OCI-LY7 (cell line): ENCODE data around the gene DBF4B. TPM values are rescaled to one million over a fixed set of nuclear protein-coding genes. Genes with fewer than 3 reads are reported as not detected.

Experiments used
- BruUV-seq: library from RNA; stranded (reverse); fragments of 400-500 nt; replicated peaks from 2 replicates; lab custom pipeline; 2021; lab: Mats Ljungman, UMichigan
- CTCF ChIA-PET: fragments of 300-600 bp; sonication (Branson Sonifier 250); formaldehyde crosslinking; loops from one replicate; lab custom pipeline; 2022; ENCODE audit warnings: antibody characterized with exemption; ENCODE audit not compliant: unreplicated experiment; lab: Charles Lee
- POLR2A ChIA-PET: fragments of 300-600 bp; sonication (Branson Sonifier 250); formaldehyde crosslinking; loops from one replicate; lab custom pipeline; 2022; ENCODE audit warnings: antibody characterized with exemption; lab: Charles Lee
- DNase-seq: peaks from one replicate; pipeline ENCODE4 v3.0.0-alpha.2; 2015; ENCODE audit warnings: low spot score
- H2AFZ ChIP-seq: fragments of 200-600 bp; sonication (generic), shearing (Covaris generic); 2 replicates; pipeline ENCODE4 v1.6.1; 2014; ENCODE audit warnings: mild to moderate bottlenecking, antibody characterized with exemption, low read length, moderate library complexity
- H3K27ac ChIP-seq: fragments of 200-600 bp; sonication (generic); 2 replicates; pipeline ENCODE4 v1.5.1; 2014; ENCODE audit warnings: mixed run types, low read depth, mild to moderate bottlenecking, moderate library complexity, low read length, inconsistent platforms; ENCODE audit not compliant: poor library complexity, severe bottlenecking
- H3K36me3 ChIP-seq: fragments of 200-600 bp; sonication (generic); 2 replicates; pipeline ENCODE4 v1.6.1; 2014; ENCODE audit warnings: mild to moderate bottlenecking, antibody characterized with exemption, low read length, moderate library complexity, mixed read lengths; ENCODE audit not compliant: insufficient read depth
- H3K4me1 ChIP-seq: fragments of 200-600 bp; sonication (generic); 2 replicates; pipeline ENCODE4 v1.5.1; 2014; ENCODE audit warnings: mild to moderate bottlenecking, low read length; ENCODE audit not compliant: insufficient read depth, poor library complexity, severe bottlenecking
- H3K4me2 ChIP-seq: fragments of 200-600 bp; sonication (generic); 2 replicates; pipeline ENCODE4 v1.6.1; 2014; ENCODE audit warnings: mild to moderate bottlenecking, low read length
- H3K4me3 ChIP-seq: fragments of 200-600 bp; sonication (generic); 2 replicates; pipeline ENCODE4 v1.5.1; 2014; ENCODE audit warnings: mild to moderate bottlenecking, low read depth, low read length; ENCODE audit not compliant: poor library complexity, severe bottlenecking
- H3K79me2 ChIP-seq: fragments of 200-600 bp; sonication (generic); 2 replicates; pipeline ENCODE4 v1.6.1; 2016; ENCODE audit warnings: low read depth, mild to moderate bottlenecking, low read length, moderate library complexity, mixed read lengths; ENCODE audit not compliant: insufficient read depth
- H3K9me2 ChIP-seq: fragments of 200-600 bp; sonication (generic); 2 replicates; pipeline ENCODE4 v1.6.1; 2016; ENCODE audit warnings: mild to moderate bottlenecking, low read length, mixed read lengths; ENCODE audit not compliant: insufficient read depth
- H3K9me3 ChIP-seq: fragments of 200-600 bp; sonication (generic); 2 replicates; pipeline ENCODE4 v1.6.1; 2014; ENCODE audit warnings: mild to moderate bottlenecking, mixed run types, low read length, mixed read lengths
- H4K20me1 ChIP-seq: fragments of 200-600 bp; sonication (generic); 2 replicates; pipeline ENCODE4 v1.6.1; 2014; ENCODE audit warnings: mild to moderate bottlenecking, antibody characterized with exemption, low read length, moderate library complexity, mixed read lengths; ENCODE audit not compliant: insufficient read depth
- EZH2phosphoT487 ChIP-seq: fragments of 200-600 bp; sonication (generic); IDR thresholded peaks from 2 replicates; pipeline ENCODE4 v1.6.1; 2018; ENCODE audit warnings: low read depth, borderline replicate concordance, mild to moderate bottlenecking, mixed run types, antibody characterized with exemption, low read length, moderate library complexity, mixed read lengths
- intact Hi-C: fragments of 100-400 bp; cut with micrococcal nuclease; formaldehyde crosslinking; loops from one replicate; pipeline ENCODE4 v1.10.0; 2022; ENCODE audit not compliant: unreplicated experiment
- total RNA-seq, 2 experiments: library from RNA; depleted of rRNA in 1 of 2; stranded (reverse); fragments of >200 nt in 1 of 2; shearing (Covaris generic) in 1 of 2; gene quantifications; 2 replicates each; pipeline ENCODE4 v1.2.3, GENCODE V29; 2014 to 2022
- TF ChIP-seq, protein P1 (sequence below): fragments of 200-600 bp; sonication (generic); conservative IDR thresholded peaks from 2 replicates; pipeline ENCODE4 v1.5.1; 2014; ENCODE audit warnings: mild to moderate bottlenecking, antibody characterized with exemption, low read length, moderate library complexity, mixed read lengths

DBF4B gene
- total RNA-seq, 2 experiments from 2014 or later = 18.1 to 45.8 TPM

GRCh38 chr17:44788139-44788538, 79.7 kb downstream of the DBF4B start:
- Histone ChIP-seq H2AFZ (no peak overlapping the region), H3K9me3 (no peaks in the 10 kb centered on the region), H3K4me2 (no peak overlapping the region), H3K27ac (no peak overlapping the region), H3K79me2 (no peaks in the 10 kb centered on the region), H3K36me3 (no peaks in the 10 kb centered on the region), H3K9me2 (no peaks in the 10 kb centered on the region), H3K4me3 (no peak overlapping the region), H4K20me1 (no peaks in the 10 kb centered on the region), H3K4me1 (no peaks in the 10 kb centered on the region)
- no peak for DNase-seq
- TF ChIP-seq EZH2phosphoT487 = no peak
- TF ChIP-seq, protein P1, sequence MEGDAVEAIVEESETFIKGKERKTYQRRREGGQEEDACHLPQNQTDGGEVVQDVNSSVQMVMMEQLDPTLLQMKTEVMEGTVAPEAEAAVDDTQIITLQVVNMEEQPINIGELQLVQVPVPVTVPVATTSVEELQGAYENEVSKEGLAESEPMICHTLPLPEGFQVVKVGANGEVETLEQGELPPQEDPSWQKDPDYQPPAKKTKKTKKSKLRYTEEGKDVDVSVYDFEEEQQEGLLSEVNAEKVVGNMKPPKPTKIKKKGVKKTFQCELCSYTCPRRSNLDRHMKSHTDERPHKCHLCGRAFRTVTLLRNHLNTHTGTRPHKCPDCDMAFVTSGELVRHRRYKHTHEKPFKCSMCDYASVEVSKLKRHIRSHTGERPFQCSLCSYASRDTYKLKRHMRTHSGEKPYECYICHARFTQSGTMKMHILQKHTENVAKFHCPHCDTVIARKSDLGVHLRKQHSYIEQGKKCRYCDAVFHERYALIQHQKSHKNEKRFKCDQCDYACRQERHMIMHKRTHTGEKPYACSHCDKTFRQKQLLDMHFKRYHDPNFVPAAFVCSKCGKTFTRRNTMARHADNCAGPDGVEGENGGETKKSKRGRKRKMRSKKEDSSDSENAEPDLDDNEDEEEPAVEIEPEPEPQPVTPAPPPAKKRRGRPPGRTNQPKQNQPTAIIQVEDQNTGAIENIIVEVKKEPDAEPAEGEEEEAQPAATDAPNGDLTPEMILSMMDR = no peak
- POLR2A ChIA-PET = no interaction called here
- no TSS peak for BruUV-seq
- intact Hi-C loops = no loop called here
- CTCF ChIA-PET = no interaction called here

GRCh38 chr17:44792276-44792675, 83.8 kb downstream of the DBF4B start:
- BruUV-seq = no TSS peak

More at GRCh38 chr17:44792276-44792675, 83.8 kb downstream of the DBF4B start:
- Histone ChIP-seq H3K4me3 (no peak overlapping the region), H3K9me2 (no peaks in the 10 kb centered on the region), H4K20me1 (no peaks in the 10 kb centered on the region), H3K9me3 (no peaks in the 10 kb centered on the region), H3K36me3 (no peaks in the 10 kb centered on the region), H3K4me1 (no peaks in the 10 kb centered on the region), H3K27ac (no peak overlapping the region), H3K79me2 (no peaks in the 10 kb centered on the region), H3K4me2 (no peak overlapping the region), H2AFZ (no peak overlapping the region)
- CTCF ChIA-PET = no interaction called here
- intact Hi-C loops = no loop called here
- POLR2A ChIA-PET = interaction anchor here (0.6 to 0.7 kb wide), 3 partner anchors 37 to 1004 kb away, joined by 3 to 4 read pairs (median 3); no protein-coding TSS in a partner anchor
- TF ChIP-seq, protein P1 = no peak
- TF ChIP-seq EZH2phosphoT487 = no peak
- DNase-seq = no peak
